ENCODE data around the gene ESRRG.

The ESRRG gene

DNA sequence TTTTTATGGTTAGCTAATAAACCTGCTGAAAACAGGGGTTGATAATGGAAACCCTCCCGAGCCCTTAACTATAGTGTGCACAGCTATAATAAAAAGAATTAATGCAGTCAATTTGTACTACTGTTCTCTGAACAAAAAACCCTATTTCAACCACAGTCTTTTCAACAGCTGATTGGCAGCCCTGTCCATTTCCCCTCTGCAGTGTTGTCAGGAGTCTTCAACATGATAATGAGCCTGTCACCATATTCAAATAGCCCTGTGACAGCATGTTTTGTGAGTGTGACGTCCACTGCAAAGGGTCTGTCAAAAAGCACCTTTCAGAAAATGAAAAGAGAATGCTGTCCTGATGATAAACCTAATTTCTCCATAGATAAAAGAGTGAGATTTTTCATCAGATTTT, 92.7 kb downstream of the ESRRG start:
- no peak overlapping the region for H3K4me3 ChIP-seq (ENCODE audit: low read depth, low read length)
- POLR2A ChIA-PET: no interaction called here
- CTCF ChIA-PET: no interaction called here
- DNase-seq (ENCODE audit: low read depth, low spot score): no peak
- TF ChIP-seq CTCF (IDR thresholded peaks at IDR 0.05; ENCODE audit: insufficient read depth, low read length, missing control alignments): no peak

GRCh38 chr1:216627252-216627651, 96.0 kb downstream of the ESRRG start:
- CTCF ChIA-PET: interaction anchor here (0.7 kb wide), 1 partner anchor 317 kb away, joined by 3 read pairs; no protein-coding TSS in a partner anchor
- DNase-seq (ENCODE audit: low read depth, low spot score): no peak
- no peak overlapping the region for H3K4me3 ChIP-seq (ENCODE audit: low read depth, low read length)
- TF ChIP-seq CTCF (IDR thresholded peaks at IDR 0.05; ENCODE audit: insufficient read depth, low read length, missing control alignments): no peak
- POLR2A ChIA-PET: no interaction called here

DNA sequence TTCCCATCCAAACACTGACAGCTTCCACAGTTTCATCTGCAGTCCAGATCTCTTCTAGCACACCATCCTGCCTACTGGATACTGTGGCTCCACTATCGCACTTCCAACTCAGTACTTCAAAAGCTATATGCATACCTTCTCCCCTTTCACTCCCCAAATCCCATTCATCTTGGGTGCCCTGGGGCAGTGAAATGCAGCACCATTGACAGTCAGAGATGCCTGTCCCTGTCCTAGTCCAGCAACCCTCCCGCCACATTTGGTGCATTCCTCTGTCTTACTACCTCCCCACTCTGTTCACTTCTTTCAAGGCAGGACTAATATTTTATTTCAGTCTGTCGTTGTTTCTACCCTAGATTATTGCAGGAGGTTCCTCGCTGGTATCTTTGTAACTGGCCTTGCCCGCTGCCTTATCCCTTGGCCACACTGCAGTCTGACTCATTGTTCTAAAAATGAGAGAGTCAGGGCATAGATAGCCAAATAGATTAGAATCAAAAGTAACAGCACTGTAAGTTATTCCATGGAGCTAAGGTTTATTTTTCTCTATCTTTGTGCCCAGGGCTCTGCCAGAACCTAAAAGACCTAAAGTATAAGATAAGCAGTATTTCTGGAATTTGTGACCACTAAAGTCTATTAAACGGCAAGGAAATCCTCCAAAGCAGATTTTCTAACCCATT, 96.7 kb downstream of the ESRRG start:
- ChIA-PET CTCF (interaction anchor here (0.7 kb wide), 1 partner anchor 316 kb away, joined by 3 read pairs; no protein-coding TSS in a partner anchor), POLR2A (no interaction called here)
- no peak for TF ChIP-seq CTCF (IDR thresholded peaks at IDR 0.05; ENCODE audit: insufficient read depth, low read length, missing control alignments)
- no peak overlapping the region for H3K4me3 ChIP-seq (ENCODE audit: low read depth, low read length)
- DNase-seq (ENCODE audit: low read depth, low spot score): no peak

DNA sequence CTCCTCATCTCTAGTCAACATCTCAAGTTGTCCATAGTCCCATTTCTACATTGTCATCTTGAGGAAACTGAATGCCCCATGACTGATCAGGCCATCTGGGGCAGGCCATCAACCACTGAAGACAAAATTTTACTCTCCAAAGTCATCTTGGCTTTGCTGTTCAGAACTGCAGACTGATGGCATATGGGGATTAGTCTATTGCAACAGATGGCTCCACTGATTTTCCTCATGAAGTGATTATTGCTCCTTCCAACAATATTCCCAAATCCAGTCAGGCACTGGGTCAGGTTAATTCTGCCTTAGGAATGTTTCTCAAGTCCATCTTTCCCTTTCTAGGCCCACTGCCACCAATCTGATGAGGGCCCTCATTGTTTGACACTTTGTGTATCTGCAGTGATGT, 101.7 kb downstream of the ESRRG start:
- TF ChIP-seq CTCF (IDR thresholded peaks at IDR 0.05; ENCODE audit: insufficient read depth, low read length, missing control alignments): no peak
- DNase-seq (ENCODE audit: low read depth, low spot score): no peak
- H3K4me3 ChIP-seq (ENCODE audit: low read depth, low read length): no peak overlapping the region
- CTCF ChIA-PET: interaction anchor here (1.0 kb wide), 1 partner anchor 20 kb away, joined by 3 read pairs; no protein-coding TSS in a partner anchor
- POLR2A ChIA-PET: no interaction called here

GRCh38 chr1:216617081-216617875, 106.0 kb downstream of the ESRRG start:
- no peak for TF ChIP-seq CTCF (IDR thresholded peaks at IDR 0.05; ENCODE audit: insufficient read depth, low read length, missing control alignments)
- no peak overlapping the region for H3K4me3 ChIP-seq (ENCODE audit: low read depth, low read length)
- DNase-seq (ENCODE audit: low read depth, low spot score): no peak
- CTCF ChIA-PET: no interaction called here
- POLR2A ChIA-PET: no interaction called here

DNA sequence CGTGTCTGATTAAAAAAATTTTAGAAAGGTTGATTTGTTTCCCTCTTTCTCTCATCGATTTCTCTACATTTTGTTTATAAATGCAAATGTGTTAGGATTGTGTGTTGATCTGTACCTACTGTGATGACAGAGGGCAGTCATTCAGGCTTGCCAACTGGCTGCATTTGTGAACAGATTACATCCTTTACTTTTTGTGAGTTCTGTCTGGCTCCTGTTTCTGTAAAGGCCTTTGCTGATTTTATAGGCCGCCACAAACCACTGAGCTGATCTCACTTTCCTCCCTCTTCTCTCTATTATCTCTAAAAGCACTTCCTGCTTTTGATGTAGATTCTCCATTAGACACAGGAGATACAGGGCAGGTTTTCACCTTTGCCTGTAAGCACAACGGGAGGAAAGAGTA, 106.8 kb downstream of the ESRRG start:
- no peak for TF ChIP-seq CTCF (IDR thresholded peaks at IDR 0.05; ENCODE audit: insufficient read depth, low read length, missing control alignments)
- no peak overlapping the region for H3K4me3 ChIP-seq (ENCODE audit: low read depth, low read length)
- no peak for DNase-seq (ENCODE audit: low read depth, low spot score)
- POLR2A ChIA-PET: no interaction called here
- CTCF ChIA-PET: no interaction called here

Data from AG04449 (cell line).